GM18858 (cell line): ENCODE measurements around the gene SUMF1.
A peak's percentile ranks its signal among the peaks of the same experiment; 100 is the strongest.

Experiments
- ATAC-seq: cut with Tn5 transposase; IDR thresholded peaks from one replicate; pipeline ENCODE4 v1.9.1; 2021; ENCODE audit not compliant: unreplicated experiment

The SUMF1 gene

DNA sequence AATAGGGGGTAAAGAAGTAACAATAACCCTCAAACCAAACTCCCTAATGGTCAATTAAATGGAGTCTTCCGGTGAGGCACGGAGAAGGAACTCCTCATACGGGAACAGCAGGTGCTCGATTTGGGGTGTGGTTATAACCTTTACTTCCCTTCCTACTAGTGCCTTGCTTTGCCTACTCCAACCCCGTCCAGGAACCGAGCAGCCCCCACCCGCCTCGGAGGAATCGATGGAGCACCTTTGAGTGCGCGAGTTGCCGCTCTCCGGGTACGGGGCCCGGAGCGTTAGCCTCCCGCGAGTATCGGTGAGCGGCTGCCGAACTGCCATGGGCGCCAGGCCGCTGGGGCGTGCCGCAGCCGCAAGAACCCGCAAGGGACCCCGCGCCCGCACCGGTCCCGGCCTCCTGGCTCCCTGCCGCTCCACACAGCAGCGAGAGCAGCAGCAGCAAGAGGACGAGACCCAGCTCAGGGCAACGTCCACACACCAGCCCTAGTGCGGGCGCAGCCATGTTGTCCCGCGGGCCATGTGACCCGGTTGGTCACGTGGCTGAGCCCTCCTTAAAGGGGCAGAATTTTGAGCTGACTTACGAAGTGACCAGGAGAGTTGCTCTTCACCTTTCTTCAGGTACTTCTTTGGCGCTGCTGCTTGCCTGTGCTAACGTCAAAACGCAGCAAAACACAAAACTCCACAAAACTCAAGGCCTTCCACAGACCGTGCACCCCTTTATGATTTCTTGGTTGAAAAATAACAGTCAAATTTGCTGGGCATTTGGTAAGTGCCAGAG lies at the start of gene SUMF1:
Gene SUMF1, minus strand, starts transcription at position 529 of the 781 bp plus-strand sequence. Its CDS starts 24 bp downstream, at position 505.
- peak; percentile 100 for ATAC-seq

GRCh38 chr3:4515916-4516579 lies 49.0 kb upstream of the SUMF1 start:
- no peak for ATAC-seq

- ATAC-seq = no peak
Observed at GRCh38 chr3:4514916-4515315, 47.8 kb upstream of the SUMF1 start.

GRCh38 chr3:4514321-4514720 lies 47.3 kb upstream of the SUMF1 start:
- ATAC-seq = no peak

DNA sequence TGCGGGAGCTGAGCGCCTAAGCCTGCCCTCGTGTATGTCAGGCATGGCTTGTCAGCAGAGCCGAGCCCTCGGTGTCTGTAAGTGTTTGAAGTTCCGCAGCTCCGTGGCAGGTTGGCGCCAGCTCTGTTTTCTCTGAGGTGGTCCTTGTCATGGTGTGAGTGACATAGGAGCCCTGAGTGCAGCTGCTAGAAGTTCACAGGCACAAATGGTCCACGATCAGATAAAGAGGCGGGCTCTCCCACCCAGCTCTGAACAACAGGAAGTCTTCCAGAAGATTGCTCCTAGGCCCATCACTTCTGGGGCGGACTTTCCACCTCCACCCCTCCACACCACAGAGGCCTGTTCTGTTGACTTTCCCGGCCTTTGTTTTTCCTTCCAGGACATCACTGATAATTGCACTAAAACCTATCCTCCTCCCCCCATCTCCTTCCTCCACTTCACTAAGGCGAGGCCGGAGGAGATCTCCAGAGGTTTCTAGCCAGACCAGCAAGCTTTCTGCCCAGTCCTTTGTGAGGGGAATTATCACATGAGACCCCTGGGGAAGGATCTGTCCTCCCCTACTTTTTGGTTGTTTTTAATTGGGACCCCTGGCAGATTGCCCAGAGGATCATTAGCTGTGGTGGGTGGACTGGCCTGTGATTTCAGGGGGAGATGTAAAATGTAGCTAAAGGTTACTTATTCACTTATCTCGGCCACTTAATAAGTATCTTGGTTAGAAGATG lies 46.0 kb upstream of the SUMF1 start:
- no peak for ATAC-seq

DNA sequence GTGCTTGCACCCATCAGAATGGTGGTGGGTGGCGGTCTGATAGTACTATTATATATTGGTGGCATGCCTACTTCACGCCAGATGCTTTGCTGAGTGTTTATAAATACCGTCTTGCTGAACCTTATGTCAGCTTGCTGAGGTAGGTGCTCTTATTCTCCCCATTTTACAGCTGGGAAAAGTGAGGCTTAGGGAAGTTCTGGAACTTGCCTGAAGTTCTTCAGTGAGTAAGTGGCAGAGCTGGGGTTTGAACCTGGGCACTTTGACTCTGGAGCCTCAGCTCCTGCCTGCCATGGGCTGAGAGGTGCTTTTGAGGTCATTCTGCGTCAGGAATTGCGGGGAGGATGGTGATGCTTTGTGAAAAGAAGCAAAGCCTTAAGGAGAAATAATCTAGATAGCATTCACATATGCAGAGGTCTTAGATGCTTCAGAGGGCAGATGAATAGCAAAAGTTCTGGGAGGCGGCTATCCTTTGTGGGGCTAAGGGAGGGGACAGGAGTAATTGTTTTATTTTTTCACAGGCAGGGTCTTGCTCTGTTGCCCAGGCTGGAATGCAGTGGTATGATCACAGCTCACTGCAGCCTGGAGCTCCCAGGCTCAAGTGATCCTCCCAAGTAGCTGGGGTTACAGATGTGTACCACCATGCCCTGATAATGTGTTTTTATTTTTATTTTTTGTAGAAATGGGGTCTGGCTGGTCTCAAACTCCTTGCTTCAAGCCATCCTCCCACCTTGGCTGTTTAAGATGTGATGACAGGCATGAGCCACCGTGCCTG lies 44.6 kb upstream of the SUMF1 start:
- no peak for ATAC-seq

DNA sequence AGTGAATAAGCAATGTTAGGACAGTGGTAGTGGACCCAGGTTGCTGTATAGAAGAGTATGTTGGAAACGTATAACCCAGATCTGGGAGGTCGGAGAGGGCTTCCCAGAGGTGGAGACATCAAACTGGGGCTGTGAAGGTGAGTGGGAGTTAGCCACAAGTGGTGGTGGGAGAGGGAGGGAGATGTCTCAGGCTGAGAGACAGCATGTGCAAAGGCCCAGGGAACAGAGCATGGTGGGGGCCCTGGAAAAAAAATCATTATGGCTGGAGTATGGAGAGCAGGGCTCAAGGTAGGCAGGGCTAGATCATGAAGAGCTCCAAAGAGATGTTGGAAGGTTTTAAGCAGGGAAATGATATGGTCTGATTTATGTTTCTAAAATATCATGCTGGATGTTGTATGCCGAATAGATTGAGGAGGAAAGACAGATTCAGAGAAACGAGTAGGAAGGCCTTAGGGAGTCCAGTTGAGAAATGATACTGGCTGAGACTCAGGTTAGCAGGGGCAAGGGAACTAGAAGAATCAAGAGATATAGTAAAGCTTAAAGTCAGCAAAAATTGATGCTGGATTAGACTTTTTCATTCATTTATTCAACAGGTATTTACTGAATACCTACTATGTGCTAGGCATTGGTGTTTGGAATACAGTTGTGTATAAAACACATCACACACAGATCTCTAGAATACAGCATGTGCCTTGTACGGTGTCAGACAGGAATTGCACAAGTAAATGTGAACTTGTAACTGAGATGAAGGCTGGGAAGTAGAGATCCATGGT lies 43.1 kb upstream of the SUMF1 start:
- ATAC-seq = no peak

- no peak for ATAC-seq
Observed at GRCh38 chr3:4509043-4509442, 42.0 kb upstream of the SUMF1 start.

DNA sequence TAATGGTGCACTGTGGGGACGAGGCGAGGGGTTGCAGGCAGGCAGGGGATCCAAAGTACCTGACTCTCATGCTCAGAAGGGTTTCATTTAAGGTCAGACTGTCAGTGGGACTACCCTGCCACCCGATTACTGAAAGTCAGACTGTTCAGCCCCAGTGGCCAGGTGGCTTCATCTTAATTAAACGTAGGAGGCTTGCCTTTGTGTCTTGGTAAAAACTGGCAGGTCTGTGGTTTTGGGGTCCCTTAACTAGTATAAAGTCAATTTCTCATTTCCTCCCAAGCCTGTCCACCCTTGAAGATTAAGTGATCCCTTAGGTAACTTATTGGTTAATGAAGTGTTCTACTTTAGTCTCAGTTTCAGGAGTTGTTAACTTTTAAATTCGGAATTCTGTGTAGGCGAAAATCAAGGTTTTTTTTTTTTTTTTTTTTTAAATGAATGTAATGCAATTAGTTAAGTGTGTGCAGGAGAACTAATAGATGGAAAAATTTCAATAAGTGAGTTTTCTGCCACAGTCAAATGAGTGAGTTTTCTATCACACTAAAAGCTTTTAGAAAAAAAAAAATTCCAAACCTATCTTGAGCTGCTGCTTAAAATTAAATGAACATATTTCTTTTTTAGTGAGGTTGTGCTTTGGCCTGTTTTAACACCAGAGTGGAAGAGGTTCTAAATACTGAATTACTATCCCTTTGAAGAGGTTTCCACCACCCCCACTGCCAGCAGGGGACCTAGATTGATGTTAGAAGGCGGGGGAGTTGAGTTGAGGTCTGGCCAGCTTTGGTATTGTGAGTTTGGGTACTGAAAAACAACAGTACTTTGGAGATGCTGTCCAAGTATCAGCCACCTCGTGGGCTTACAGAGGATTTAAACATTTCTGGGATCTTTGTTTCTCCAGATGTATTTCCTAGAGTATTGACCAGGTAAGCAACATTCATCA lies 41.2 kb upstream of the SUMF1 start:
- ATAC-seq = peak; percentile 69

GRCh38 chr3:4507024-4507596 lies 40.0 kb upstream of the SUMF1 start:
- ATAC-seq = no peak

- no peak for ATAC-seq
Observed at GRCh38 chr3:4506559-4507023, 39.5 kb upstream of the SUMF1 start.

GRCh38 chr3:4505688-4506558 lies 38.9 kb upstream of the SUMF1 start:
- ATAC-seq = no peak

DNA sequence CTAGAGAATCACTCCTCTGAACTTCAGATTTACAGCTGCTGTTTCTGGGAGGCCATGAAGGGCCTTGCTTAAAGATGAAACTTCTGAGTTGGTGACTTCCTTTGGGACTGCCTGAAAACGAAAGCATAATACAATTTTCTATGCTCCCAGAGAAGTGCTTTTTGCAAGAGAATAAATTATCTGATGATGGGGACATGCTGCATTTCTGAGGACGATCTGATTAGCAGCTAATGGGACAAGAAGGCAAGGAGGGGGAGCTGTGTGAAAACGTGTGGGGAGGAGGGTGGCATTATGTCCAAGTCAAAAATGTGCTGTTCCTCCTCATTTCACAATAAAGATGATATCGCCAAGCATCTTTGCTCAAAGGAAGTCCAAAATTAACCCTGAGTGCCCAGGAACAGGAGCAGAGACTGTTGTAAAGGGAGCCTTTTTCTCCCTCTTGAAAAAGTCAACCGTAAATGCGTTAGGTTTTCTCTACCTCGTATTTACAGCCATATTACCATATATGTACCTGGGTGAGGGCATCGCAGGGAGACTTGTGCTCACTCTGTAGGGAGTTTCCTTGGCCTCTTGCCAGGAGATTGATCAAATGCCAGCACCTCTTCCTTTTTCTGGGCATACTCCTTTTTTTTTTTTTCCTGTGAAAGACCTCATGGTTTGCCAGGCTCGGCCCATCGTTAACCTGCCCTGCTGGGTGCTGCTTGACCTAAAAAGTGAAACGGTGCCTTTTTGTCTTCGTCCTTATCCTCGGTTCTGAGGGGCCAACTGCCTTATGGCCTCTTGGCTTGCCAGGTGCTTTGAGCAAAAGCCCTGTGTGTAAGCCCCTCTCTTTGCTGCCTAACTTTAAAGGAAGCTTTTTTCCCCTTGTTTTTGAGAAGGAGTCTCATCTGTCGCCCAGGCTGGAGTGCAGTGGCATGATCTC lies 37.5 kb upstream of the SUMF1 start:
- ATAC-seq = no peak

DNA sequence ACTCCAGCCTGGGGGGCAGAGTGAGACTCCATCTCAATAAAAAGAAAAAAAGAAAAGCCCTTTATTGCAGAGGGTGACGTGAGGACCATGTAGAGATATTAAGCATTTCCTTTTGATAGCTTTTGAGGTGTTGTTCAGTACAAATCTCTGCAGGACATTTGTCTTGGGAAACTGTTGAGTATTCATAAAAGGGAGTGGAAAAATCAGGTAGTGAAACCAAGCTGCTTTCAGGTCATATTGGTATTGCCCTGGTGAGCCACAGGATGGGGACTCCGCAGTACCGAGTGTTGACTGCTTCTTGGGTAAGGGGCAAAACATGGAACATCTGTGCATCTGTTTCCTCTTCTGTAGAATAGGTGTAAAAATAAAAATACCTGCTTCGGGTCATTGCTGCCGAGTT lies 36.0 kb upstream of the SUMF1 start:
- peak; percentile 62 for ATAC-seq

DNA sequence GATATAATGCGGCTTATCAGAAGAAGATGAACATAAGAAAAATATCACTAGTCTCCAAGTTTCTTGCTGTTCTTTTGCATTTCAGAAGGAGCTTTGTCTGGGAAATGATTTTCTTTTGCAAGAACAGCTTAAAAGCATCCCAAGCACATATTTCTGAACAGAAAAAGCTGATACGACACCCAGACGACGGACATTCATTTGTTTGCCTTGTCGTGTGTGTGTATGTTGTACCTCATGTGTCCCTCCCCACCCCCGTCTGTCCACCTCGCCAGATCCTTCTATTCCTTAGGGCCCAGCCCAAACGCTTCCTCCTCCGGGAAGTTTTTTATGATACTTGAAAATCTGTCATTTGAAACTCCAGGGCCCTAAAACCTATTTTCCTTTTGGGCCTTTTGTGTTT lies 34.9 kb upstream of the SUMF1 start:
- no peak for ATAC-seq

- no peak for ATAC-seq
Observed at GRCh38 chr3:4501437-4501836, 34.4 kb upstream of the SUMF1 start.

DNA sequence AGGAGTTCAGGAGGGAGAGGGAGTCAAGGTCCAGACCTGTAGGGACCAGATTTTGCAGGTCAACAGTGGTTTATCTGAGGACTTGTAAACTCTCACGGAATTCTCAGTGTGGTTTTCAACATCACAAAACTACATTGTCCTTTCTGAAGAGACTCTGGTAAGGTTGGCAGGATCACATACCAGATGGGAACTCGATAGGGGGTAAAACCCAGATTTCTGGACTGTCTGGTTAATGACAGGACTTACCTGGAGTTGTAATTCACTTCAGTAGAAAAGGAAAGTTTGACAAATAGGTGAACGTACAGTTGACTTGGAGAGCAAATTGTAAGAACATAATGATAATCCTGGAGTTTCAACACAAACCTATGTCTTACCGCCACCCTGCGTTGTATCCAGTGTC lies 31.4 kb upstream of the SUMF1 start:
- no peak for ATAC-seq
